GM23248 (cell line): ENCODE measurements around the gene FRMD1.

Experiments
- EZH2 ChIP-seq: fragments of 200-600 bp; sonication (generic); IDR thresholded peaks from 2 replicates; pipeline ENCODE4 v1.6.1; 2018; ENCODE audit warnings: antibody characterized with exemption, mild to moderate bottlenecking; ENCODE audit not compliant: insufficient read depth, poor library complexity, severe bottlenecking
- EZH2phosphoT487 ChIP-seq: fragments of 200-600 bp; sonication (generic); IDR thresholded peaks from 2 replicates; pipeline ENCODE4 v1.6.1; 2018; ENCODE audit warnings: antibody characterized with exemption, moderate library complexity, mild to moderate bottlenecking, low read depth; ENCODE audit not compliant: insufficient read depth

- no peak for TF ChIP-seq EZH2
- no peak for TF ChIP-seq EZH2phosphoT487
These were observed 47.5 kb downstream of the FRMD1 start for GRCh38 chr6:168031411-168031971.
